CD4-positive, alpha-beta T cell treated with Interleukin-6 at 100 ng/mL for 8 hours (primary cell): ENCODE data around the gene SRGAP1.

Experiments
- DNase-seq: peaks from one replicate; pipeline ENCODE4 v3.0.0-alpha.2; 2020; ENCODE audit warnings: mixed read lengths, low spot score

Gene SRGAP1

GRCh38 chr12:64205542-64205941 is 361.0 kb downstream of the SRGAP1 start:
- no peak for DNase-seq

GRCh38 chr12:64207453-64207852 is 363.0 kb downstream of the SRGAP1 start:
- DNase-seq, result no peak
